Measurements from ENCODE around the gene LDLRAD3.

DNA sequence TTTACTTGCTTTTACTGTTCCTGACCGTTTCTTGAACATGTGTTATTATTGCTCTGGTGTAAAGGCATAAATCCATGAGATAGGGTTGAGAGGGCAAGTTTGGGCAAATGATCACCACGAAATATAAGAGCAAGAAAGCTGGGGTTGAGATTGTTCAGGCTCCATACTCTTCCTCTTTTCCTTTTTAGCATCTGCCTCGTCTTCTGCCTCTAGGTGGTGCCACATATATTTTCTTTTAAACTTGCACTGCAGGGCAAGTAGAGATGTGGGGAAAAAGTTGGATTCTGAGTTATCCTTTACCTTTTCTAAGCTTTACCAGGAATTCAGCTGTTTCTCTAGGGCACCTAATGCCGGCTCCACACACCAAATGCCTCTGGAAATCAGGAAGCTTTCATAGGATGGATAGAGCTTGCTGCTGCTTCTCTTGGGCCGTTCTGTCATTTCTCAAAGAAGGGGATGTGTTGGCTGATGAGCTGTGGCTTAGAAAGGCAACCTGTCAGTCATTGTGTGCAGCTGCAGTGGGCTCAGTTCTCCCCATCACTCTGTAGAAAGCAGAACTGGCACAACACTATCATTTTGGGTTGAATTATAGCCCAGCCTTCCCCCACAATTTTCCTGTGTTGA is 98.2 kb downstream of the LDLRAD3 start:
- TF ChIP-seq TARDBP (IDR thresholded peaks at IDR 0.05) (no peak), SP1 (IDR thresholded peaks at IDR 0.05) (no peak), BHLHE40 (IDR thresholded peaks at IDR 0.05; ENCODE audit: borderline replicate concordance) (no peak), ZNF384 (IDR thresholded peaks at IDR 0.05) (no peak), SUZ12 (IDR thresholded peaks at IDR 0.05) (no peak), FOXA1 (IDR thresholded peaks at IDR 0.05) (no peak)
- TF ChIP-seq, protein P1, sequence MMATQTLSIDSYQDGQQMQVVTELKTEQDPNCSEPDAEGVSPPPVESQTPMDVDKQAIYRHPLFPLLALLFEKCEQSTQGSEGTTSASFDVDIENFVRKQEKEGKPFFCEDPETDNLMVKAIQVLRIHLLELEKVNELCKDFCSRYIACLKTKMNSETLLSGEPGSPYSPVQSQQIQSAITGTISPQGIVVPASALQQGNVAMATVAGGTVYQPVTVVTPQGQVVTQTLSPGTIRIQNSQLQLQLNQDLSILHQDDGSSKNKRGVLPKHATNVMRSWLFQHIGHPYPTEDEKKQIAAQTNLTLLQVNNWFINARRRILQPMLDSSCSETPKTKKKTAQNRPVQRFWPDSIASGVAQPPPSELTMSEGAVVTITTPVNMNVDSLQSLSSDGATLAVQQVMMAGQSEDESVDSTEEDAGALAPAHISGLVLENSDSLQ (IDR thresholded peaks at IDR 0.05): no peak

Measured in HEK293T (cell line).